GM12891 (cell line): ENCODE measurements around the gene CALY.

Source experiments
- PAX5 ChIP-seq: IDR thresholded peaks from 2 replicates; pipeline ENCODE4 v1.6.1; 2011; ENCODE audit warnings: low read length, moderate library complexity, mild to moderate bottlenecking; ENCODE audit not compliant: insufficient read depth, severe bottlenecking
- POLR2A ChIP-seq: IDR thresholded peaks from 2 replicates; pipeline ENCODE4 v1.6.1; 2011; ENCODE audit warnings: low read depth, low read length, control low read depth
- POLR2AphosphoS5 ChIP-seq: IDR thresholded peaks from 2 replicates; pipeline ENCODE4 v1.6.1; 2011; ENCODE audit warnings: low read depth, low read length, control low read depth

DNA sequence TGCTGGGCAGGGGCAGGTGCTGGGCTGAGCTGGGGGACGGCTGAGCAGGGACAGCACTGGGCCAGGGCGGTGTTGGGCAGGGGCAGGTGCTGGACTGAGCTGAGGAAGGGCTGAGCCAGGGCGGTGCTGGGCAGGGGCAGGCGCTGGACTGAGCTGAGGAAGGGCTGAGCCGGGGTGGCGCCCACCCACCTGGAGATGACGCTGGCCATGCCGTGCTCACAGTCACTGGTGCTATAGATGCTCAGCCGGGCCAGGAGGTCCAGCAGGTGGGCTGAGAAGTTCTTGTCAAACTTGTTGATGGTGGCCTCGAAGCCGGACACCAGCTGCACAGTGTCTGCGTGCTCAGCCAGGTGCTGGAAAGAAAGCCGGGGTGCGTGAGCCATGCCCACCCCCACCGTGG is 55.6 kb downstream of the CALY start:
- TF ChIP-seq POLR2AphosphoS5 (no peak), PAX5 (no peak), POLR2A (no peak)
